ENCODE results near the gene AIFM3. TPM values are rescaled to one million over a fixed set of nuclear protein-coding genes. Genes with fewer than 3 reads are reported as not detected.
"Not testable (repeated sequence)": the region's sequence is repeated elsewhere in the genome, so short reads cannot be mapped to it uniquely, and the experiment has no call there.

The AIFM3 gene
- total RNA-seq, 1 donor from 2014 or later = 0.20 TPM

DNA sequence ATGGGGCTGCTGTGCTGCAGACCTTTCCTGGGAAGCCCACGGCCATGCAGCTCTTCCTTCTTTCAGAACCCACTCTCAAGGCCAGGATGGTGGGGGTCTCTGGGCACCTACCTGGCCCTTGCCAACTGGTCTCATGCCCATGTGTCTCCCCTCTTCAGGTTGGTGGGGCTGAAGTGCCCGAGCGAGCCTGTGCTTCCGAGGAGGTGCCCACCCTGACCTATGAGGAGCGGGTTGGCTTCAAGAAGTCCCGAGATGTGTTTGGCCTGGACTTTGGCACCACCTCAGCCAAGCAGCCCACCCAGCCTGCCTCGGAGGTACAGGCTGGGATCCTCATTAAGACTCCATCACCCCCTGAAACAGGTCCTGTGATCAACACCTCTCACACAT is 25.0 kb downstream of the AIFM3 start:
- no peak for DNase-seq

DNA sequence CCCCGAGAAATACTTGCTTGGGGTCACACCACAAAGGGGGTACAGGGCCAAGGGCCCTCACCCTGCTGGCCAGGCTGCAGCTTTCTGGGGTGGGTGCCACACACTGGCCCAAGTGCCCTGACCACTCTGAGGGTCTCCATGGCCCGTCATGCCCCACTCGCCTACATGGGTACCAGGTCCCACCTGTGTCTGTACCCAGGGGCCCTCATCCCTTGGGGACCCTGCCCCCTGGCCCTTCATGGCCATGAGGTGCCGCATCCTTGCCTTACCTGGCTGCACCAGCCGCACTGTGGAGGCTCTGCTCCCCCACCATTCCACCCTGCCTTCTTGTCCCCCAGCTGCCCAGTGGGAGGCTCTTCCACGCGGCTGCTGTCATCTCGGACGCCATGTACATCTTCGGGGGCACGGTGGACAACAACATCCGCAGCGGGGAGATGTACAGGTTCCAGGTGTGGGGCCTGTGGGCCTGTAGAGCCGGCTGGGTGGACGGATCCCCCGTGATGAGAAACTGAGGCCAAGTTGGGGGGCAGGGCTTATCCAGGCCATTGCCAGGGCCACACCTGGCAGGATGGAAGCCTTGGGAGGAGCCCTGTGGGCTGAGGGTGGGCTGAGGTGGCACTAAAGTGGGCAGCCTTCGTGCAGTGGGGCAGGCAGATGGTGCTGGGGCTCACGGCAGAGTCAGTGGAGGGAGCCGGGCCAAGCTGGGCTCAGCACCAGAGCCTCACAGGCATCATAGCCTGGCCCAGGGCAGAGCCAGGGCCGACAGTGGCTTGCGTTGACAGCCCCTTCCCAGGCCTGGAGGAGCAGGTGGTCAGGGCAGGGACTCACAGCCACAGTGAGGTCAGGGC is 25.6 kb downstream of the AIFM3 start:
- DNase-seq = no peak

DNA sequence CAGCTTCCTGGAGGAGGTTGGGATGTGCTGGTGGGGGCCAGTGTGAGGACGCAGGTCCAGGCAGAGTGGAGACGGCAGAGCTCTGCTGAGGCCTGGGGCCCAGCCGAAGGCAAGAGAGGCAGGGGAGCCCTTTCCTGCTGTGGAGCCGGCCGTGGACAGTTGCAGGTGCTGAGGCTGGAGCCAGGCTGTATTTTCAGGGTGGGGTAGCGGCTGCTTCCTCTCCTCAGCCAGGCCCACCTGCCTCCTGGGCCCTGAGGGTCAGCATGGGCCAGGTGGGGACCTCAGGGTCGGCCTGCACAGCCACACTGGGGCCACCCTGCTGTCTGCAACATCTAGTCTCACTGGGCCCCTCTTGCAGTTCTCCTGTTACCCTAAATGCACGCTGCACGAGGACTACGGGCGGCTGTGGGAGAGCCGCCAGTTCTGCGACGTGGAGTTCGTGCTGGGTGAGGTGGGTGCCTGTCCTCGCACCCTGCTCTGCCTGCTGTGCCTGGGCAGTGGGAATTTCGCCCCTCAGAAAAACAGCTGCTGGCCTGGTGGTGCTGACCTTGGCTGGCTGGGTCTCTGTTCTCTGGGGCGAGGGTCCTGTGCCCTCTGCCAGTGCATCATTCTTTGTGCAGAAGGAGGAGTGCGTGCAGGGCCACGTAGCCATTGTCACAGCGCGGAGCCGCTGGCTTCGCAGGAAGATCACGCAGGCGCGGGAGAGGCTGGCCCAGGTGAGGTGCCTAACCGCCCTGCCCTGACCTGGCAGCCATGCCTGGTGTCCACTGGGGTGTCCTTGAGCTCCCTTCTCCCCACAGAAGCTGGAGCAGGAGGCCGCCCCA is 26.5 kb downstream of the AIFM3 start:
- DNase-seq = no peak

DNA sequence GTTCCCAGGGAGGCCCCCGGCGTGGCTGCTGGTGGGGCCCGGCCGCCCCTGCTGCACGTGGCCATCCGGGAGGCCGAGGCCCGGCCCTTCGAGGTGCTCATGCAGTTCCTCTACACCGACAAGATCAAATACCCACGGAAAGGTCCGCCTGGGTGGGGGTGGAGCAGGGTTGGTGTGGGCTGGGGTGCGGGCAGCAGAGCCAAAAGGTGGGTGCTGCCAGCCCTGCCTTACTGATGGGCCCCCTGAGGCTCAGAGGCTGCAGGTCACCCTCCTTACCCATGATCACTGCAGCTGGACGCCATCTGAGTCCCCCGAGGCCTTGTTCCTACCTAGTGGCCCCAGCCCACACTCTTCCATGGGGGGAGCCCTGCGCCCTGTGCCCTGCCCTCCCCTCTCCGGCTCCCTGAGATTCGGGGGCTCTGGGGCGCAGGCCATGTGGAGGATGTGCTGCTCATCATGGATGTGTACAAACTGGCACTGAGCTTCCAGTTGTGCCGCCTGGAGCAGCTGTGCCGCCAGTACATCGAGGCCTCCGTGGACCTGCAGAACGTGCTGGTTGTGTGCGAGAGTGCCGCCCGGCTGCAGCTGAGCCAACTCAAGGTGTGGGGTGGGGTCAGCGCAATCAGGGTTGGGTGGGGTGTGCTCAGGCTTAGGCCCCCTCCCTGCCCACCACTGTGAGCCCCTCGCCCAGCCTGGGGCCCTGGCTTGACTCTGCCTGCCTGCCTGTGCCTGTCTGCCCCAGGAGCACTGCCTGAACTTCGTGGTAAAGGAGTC is 27.3 kb downstream of the AIFM3 start:
- no peak for DNase-seq

DNA sequence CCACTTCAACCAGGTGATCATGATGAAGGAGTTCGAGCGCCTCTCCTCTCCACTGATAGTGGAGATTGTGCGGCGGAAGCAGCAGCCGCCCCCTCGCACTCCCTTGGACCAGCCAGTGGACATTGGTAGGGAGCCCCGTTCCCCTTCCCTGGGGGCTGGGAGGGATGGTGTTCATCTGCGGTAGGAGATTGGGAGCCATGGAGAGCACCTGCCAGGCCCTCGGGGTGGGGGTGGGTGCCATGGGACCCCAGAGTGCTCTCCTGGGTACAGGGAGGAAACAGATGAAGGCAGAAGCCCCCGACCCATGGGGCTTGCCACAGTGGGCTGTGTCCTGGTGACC is 27.8 kb downstream of the AIFM3 start:
- no peak for DNase-seq

DNA sequence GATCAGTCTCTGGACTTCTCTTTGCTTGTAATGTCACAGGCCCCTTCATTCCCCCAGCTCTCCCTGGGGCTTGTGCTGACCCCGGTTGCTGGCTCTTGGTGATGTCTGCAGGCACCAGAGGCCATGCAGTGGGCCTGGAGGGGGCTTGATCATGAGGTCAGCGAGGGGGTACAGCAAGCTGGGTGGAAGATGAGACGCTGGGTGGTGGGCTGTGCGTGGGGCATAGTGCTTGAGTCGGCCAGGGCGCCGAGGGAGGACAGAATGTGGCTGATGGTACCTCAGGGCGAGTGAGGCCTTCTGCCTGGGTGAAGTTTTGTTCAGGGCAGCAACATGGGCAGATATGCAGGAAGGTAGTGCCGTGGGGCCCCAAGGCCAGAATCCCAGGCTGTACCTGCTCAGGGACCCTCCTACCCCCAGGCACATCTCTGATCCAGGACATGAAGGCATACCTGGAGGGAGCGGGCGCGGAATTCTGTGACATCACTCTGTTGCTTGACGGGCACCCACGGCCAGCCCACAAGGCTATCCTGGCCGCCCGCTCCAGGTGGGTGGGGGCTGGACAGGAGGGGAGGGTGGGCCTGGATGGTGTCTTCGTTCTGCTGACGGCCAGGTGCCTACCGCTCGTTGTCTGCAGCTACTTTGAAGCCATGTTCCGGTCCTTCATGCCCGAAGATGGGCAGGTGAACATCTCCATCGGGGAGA is 28.4 kb downstream of the AIFM3 start:
- DNase-seq = no peak

DNA sequence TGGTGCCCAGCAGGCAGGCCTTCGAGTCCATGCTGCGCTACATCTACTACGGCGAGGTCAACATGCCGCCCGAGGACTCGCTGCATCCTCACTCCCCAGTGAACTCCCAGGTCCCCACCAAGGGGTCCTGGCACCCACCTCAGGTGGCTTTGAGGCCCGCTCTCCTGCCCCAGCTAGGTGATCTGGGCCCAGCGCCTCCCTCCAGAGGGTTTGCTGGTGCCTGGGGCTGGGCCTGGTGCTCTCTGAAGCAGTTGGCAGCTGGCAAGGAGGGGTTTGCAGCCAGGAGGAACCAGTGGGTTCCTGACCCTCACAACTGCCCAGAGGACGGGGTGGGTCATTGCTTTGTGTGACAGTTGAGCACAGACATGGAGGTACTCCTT is 29.0 kb downstream of the AIFM3 start:
- no peak for DNase-seq

DNA sequence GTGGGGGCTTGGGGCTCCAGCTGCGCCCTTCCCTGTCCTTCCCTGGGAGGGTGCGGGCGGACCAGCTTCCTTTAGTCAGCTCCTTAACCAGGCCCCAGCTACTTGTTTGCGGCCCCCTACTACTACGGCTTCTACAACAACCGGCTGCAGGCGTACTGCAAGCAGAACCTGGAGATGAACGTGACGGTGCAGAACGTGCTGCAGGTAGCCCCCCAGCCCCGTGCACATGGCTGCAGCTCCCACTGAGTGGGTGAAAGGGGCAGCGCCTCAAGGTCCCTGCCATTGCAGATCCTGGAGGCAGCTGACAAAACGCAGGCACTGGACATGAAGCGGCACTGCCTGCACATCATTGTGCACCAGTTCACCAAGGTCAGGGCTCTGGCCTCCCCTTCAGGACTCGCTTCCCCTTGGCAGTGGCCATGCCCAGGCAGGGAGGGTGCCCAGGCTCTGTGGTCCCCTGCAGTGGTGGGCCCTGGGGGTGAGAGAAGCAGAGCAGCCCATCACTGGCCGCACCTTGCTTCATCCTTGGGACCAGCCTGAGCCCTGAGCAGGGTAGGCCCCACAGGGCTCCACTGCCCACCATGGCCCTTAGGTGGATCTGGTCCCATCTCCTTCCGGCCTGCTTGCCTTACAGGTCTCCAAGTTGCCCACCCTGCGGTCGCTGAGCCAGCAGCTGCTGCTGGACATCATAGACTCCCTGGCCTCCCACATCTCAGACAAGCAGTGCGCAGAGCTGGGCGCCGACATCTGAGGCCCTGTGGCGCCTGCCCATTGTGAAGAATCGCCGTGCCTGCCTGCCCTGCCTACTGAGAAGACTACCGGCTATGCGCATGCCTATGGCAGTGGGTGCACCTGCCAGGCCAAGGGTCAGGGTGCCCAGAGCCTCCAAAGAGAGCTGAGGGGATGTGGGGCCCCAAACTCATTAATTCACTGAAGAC is 29.8 kb downstream of the AIFM3 start:
- DNase-seq = no peak

DNA sequence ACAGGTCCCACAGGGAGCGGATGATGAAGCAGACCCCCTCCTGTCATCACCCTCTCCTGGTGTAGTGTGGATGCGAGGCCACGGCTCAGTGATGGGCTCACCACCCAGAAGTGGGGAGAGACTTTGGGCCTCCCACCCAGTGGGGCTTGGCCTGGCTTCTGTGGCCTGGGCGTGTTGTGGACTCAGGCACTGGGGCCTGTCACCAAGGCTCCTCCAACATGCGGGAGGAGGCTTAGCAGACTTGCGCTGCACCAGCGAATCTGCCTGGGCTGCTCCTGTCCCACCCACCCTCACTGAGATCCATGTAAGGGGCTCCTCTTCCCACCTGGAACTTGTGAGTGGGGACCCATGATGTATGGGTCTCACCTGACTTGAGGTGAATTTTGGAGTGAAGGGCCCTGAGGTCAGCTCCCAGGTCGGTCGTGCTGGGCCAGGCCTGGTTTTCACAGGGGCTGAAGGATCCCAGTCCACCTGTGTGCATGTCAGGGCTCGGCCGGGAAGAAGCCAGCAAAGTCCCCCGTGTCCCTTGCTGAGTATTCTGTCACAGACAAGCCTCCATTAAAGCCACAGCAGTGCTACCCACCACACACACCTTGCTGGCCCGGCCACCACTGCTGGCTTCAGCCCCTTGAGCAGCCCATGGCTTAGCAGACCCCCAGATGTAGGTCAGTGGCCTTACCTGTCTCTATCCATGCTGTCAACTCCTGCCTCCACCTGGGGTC is 30.6 kb downstream of the AIFM3 start:
- DNase-seq = no peak

DNA sequence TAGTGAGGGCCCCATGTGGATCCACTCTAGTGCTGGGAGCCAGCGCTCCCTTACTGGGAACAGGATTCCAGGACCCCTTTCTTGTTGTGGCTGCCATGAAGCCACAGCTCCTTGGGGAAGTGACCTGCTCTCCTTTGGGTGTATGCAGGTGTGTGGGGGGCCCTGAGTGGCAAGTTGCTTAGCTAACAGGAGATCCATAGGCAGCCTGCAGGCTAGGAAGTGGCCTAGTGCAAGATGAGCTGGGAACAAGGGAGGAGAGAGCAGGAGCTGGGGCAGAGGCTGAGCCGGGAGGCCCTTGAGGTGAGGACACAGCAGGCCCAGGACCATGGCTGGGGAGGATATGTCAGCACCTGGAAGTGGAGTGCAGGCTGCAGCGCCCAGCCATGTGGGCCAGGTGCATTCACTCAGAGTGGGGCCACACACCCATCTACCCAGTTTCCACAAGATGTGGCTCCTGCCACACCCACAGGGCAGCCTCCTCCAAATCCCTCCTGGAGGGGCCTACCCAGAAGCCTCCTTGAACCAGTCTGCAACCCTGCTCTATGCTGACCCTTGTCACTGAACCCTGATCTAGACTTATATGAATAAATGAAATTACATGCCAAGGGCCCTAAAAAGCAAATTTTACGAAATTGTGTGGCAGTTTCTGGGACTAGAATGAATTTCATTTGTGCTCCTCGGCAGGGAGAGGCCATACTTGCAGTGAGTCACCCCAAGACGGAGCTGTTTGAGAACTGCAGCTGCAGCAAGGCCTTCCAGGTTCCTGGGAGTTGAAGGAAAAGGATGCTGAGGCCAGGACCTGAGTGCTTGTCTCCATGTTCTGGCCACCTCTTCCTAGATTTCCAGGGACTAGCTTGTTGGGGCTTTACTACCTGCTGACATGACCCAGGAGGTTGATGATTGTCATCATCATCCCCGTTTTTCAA is 31.6 kb downstream of the AIFM3 start:
- no peak for DNase-seq

DNA sequence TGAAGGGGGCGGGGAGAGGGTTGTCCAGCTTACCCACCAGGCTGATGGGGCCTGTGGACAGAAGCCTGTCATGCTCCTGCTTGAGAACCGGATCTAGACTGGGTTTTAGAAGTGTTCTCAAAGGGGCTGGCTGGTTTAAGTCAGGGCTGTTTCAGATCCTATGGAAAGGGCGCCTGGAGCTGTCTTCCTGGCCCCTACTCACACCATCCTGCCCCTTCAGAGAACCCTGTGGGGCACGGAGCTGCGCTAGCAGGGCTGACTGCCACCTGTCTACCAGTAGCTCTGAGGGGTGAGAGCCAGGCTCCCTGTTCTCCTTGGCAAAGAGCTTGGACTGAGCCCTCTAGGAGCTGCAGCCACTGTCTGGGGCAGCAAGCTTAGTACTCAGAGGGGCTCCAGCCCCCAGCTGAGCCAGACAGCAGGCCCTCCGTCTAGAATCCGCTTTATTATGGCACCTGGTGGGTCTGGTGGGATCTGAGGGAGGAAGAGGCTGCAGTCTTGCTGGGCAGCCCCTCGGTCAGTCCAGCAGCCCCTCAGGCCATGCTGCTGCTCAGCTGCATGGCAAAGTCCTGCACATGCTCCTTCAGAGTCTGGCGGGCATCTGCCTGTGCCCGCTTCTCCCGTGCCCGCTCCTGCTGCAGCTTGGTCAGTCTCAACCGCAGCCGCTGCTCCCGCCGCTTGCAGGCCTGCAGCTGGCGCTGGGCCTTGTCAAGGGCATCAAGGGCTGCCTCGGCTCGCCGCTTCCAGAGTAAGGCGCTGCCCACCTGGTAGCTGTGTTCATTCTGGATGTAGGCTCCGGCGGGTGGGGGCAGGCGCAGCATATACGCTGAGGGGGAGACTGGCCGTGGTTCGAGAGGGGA is 32.5 kb downstream of the AIFM3 start:
- DNase-seq = no peak

DNA sequence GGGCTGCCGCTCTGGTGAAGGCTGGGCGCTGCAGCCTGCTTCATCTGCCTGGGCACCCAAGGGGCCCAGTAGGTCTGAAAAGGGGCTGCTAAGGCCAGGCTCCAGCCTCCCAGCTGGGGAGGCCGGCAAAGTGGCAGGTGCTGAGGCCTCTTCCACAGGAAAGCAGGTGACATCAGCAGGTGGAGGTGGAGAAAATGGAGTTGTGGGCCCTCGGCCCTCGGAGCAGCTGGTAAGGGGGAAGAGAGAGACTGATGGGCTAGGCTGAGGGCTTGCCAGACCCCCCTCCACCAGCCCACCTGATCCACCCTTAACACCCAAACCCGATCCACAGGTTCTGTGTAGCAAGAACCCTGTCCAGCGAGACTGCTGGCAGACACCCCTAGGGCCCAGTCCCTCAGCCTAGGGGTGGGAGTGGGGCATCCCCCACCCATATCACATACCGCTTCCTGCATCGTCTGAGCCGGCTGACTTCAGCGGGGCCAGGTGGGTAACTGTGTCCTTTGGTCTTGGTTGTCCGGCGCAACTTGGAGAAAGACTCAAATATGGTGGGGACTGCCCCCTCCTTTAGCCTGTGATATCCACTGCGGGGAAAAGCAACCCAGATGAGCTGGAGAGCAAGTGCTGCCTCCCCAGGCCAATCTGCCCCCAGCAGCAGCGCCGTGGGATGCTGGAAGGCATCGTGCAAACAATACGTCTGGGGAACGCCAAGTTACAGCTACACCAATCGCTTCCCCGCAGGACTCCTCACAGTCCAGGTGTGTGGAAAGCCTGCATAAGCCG is 33.3 kb downstream of the AIFM3 start:
- no peak for DNase-seq

DNA sequence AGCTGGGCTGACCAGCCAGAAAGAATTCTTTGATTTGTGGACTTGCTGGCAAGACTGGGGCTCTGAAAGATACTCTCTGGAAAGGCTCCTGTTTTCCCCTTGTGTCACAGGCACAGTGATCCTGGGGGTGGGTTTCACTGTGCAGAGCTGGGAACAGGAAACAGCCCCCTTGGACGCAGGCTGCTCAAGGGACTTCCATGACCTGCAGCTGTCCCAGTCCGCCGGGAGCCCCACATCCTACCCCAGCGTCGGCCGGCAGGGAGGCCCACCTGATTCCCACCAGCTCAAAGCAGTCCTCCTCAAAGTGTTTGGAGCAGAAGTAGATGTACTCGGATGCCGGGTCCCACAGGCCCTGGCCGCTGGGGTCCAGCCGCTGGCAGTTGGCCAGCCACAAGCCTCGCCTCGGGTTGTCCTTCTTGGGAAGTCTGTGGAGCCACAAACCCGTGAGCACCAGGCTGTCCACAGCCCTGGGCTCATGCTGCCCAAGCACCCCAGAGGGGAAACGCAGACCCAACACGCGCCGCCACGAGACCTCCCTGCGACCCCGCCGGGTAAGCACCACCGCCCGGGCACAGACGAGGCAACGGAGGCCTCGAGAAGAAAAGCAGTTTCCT is 34.0 kb downstream of the AIFM3 start:
- peak; percentile 70 for DNase-seq

DNA sequence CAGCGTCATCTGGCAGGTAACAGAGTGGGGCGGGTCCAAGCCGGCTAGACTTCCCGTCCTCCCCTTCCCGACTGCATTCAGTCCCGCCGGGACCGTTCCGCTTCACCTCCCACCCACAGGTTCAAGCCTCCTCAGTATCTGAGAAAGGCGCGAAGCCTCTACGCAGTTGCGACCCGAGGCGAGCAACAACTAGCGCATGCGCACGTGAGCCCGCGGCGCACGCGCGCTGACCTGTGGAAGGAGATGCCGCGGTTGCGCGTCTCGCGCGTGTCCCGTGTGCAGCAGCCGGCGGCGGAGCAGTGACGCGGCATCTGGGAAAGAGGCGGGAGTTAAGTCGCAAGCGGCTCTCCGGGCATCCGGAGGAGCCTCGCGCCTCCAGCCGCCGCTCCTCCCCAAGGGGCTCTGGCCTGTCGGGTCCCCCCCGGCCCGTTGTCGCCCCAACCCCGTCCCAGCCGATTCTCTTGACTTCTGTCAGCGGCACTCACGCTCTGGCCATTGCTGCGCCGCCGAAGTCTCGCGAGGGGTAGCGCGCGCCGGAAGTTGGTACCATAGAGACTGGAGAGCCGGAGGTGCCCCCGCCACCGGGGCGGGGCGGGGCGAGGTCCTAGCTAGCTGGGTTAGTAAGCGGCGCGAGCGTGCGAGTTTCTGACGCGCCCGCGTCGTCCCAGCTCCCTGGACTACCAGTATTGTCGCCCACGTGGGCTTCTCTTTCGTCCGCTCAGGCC is 34.7 kb downstream of the AIFM3 start, which contains the start of gene THAP7:
Gene THAP7, minus strand, starts transcription at position 518 of the 725 bp plus-strand sequence. Its CDS starts 207 bp downstream, at position 311.
- peak; percentile 96 for DNase-seq

DNA sequence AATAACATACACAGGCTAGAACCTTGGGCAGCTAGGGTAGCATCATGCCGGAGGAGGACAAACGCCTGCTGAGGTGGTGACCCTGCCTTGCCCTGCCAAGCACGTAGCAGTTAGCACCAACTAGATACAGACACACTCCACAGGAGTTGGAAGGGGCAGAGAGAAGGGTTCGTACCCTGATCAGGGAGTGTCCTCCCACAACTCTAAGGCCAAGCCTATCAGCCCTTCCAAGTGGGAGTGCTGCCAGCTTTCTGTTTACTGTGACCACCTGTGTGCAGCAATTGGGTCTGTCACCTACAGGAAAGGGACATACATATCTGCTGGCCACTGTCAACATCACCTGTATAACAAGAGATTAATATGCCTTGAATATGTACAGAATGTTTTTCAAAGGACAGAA is 36.7 kb downstream of the AIFM3 start:
- no peak for DNase-seq

DNA sequence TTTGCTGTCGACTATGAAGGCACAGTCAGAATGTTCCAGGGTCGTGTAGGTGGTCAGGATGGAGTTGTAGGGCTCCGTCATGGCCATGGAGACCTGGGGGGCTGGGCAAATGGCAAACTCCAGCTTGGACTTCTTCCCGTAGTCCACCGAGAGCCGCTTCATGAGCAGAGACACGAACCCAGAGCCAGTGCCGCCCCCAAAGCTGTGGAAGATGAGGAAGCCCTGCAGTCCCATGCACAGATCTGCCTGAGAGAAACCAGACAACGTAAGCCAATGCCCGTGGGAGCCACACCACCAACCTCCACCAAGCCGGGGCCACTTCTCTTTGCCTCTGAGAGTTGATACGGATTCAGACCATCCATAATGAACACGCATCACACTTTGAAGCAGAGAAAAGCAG is 42.2 kb downstream of the AIFM3 start:
- not testable (repeated sequence) for DNase-seq

All from skin of body (tissue), 2 donors.